Mesenchymal stem cell (in vitro differentiated cells and primary cell): Measurements from ENCODE around the gene OR52N4. TPM values are rescaled to one million over a fixed set of nuclear protein-coding genes. Genes with fewer than 3 reads are reported as not detected.

Experiments
- DNase-seq: peaks from one replicate; pipeline ENCODE4 v3.0.0-alpha.2; 2013
- H2AFZ ChIP-seq: one replicate; pipeline ENCODE4 v1.6.1; 2013; ENCODE audit warnings: low read depth, mild to moderate bottlenecking, control low read depth, inconsistent platforms, low read length, moderate library complexity
- H2AK5ac ChIP-seq: 2 replicates; pipeline ENCODE4 v1.6.1; 2013; ENCODE audit warnings: low read length, moderate library complexity, mild to moderate bottlenecking, inconsistent platforms; ENCODE audit not compliant: severe bottlenecking
- H2BK120ac ChIP-seq: one replicate; pipeline ENCODE4 v1.6.1; 2013; ENCODE audit warnings: low read depth, mild to moderate bottlenecking, inconsistent platforms, low read length, moderate library complexity
- H2BK12ac ChIP-seq, 2 experiments: one replicate each; pipeline ENCODE4 v1.6.1; 2013; ENCODE audit warnings: inconsistent platforms in 2 of 2, low read length in 2 of 2, mild to moderate bottlenecking in 2 of 2, moderate library complexity in 2 of 2, control low read depth in 1 of 2
- H2BK15ac ChIP-seq: one replicate; pipeline ENCODE4 v1.6.1; 2013; ENCODE audit warnings: mild to moderate bottlenecking, low read depth, inconsistent platforms; ENCODE audit not compliant: poor library complexity, severe bottlenecking
- H2BK5ac ChIP-seq: 2 replicates; pipeline ENCODE4 v1.6.1; 2013; ENCODE audit warnings: low read depth, mild to moderate bottlenecking, low read length, control low read depth, inconsistent platforms; ENCODE audit not compliant: poor library complexity, severe bottlenecking
- H3K14ac ChIP-seq, 2 experiments: one replicate each; pipeline ENCODE4 v1.6.1; 2013; ENCODE audit warnings: inconsistent platforms in 2 of 2, low read length in 2 of 2, control low read depth in 1 of 2, mild to moderate bottlenecking in 1 of 2, moderate library complexity in 1 of 2
- H3K18ac ChIP-seq, 2 experiments: one replicate each; pipeline ENCODE4 v1.6.1; 2013; ENCODE audit warnings: inconsistent platforms in 2 of 2, low read length in 2 of 2, control low read depth in 1 of 2, low read depth in 1 of 2, mild to moderate bottlenecking in 1 of 2
- H3K23ac ChIP-seq, 2 experiments: one replicate each; pipeline ENCODE4 v1.6.1; 2013; ENCODE audit warnings: inconsistent platforms in 2 of 2, low read length in 2 of 2, mild to moderate bottlenecking in 2 of 2, moderate library complexity in 2 of 2, control low read depth in 1 of 2
- H3K27ac ChIP-seq: 2 replicates; pipeline ENCODE4 v1.5.1; 2013; ENCODE audit warnings: mild to moderate bottlenecking, moderate library complexity, low read length, control low read depth, inconsistent platforms; ENCODE audit not compliant: poor library complexity, severe bottlenecking
- H3K27me3 ChIP-seq, 2 experiments: 2 replicates each; pipeline versions ENCODE4 v1.6.1 to v1.7.0; 2013; ENCODE audit warnings: low read length in 2 of 2, mild to moderate bottlenecking in 2 of 2, moderate library complexity in 2 of 2, control low read depth in 1 of 2, inconsistent platforms in 1 of 2; ENCODE audit not compliant: control insufficient read depth in 1 of 2, insufficient read depth in 1 of 2
- H3K36me3 ChIP-seq, 2 experiments: 2 replicates each; pipeline versions ENCODE4 v1.6.1 to v1.7.0; 2013; ENCODE audit warnings: low read length in 2 of 2, control low read depth in 1 of 2, inconsistent platforms in 1 of 2, low read depth in 1 of 2, mild to moderate bottlenecking in 1 of 2; ENCODE audit not compliant: insufficient read depth in 2 of 2, control insufficient read depth in 1 of 2
- H3K4ac ChIP-seq, 2 experiments: one replicate each; pipeline ENCODE4 v1.6.1; 2013; ENCODE audit warnings: inconsistent platforms in 2 of 2, low read length in 2 of 2, mild to moderate bottlenecking in 2 of 2, moderate library complexity in 2 of 2, control low read depth in 1 of 2, low read depth in 1 of 2
- H3K4me1 ChIP-seq: 2 replicates; pipeline ENCODE4 v1.6.1; 2013; ENCODE audit warnings: low read depth, low read length, control low read depth; ENCODE audit not compliant: control insufficient read depth, insufficient read depth
- H3K4me2 ChIP-seq: 2 replicates; pipeline ENCODE4 v1.6.1; 2013; ENCODE audit warnings: low read length, mild to moderate bottlenecking, inconsistent platforms; ENCODE audit not compliant: poor library complexity, severe bottlenecking
- H3K4me3 ChIP-seq, 2 experiments: 2 replicates each; pipeline versions ENCODE4 v1.5.1 to v1.7.0; 2013; ENCODE audit warnings: low read length in 2 of 2, mild to moderate bottlenecking in 2 of 2, control low read depth in 1 of 2, low read depth in 1 of 2; ENCODE audit not compliant: insufficient read depth in 1 of 2
- H3K79me1 ChIP-seq: replicated peaks from 2 replicates; pipeline ENCODE4 v1.6.1; 2013; ENCODE audit warnings: mild to moderate bottlenecking, control low read depth, low read length, inconsistent platforms; ENCODE audit not compliant: poor library complexity, severe bottlenecking
- H3K9ac ChIP-seq: 2 replicates; pipeline ENCODE4 v1.7.0; 2013; ENCODE audit warnings: mild to moderate bottlenecking, low read length, moderate library complexity
- H3K9me3 ChIP-seq: 2 replicates; pipeline ENCODE4 v1.7.0; 2013; ENCODE audit warnings: mild to moderate bottlenecking, low read length; ENCODE audit not compliant: control insufficient read depth
- H4K8ac ChIP-seq: one replicate; pipeline ENCODE4 v1.6.1; 2013; ENCODE audit warnings: inconsistent platforms, mild to moderate bottlenecking, low read length, moderate library complexity
- H4K91ac ChIP-seq: one replicate; pipeline ENCODE4 v1.6.1; 2013; ENCODE audit warnings: mild to moderate bottlenecking, low read length, inconsistent platforms
- whole genome bisulfite sequencing: methylation state at CpG from one replicate; pipeline ENCODE4 v1.1.7; 2013; ENCODE audit warnings: mixed read lengths; 5-methylcytosine and 5-hydroxymethylcytosine counted together
- polyA plus RNA-seq, 2 experiments: library from polyadenylated mRNA; stranded (reverse); fragments of 200-250 nt; gene quantifications; one replicate each; pipeline ENCODE4 v1.2.3, GENCODE V29; 2013

Gene OR52N4
- polyA plus RNA-seq (2013, experiment 1 of 2) = not detected
- 0.03 TPM for polyA plus RNA-seq (2013, experiment 2 of 2)

GRCh38 chr11:5753943-5754342 lies at the start of gene OR52N4:
TSS of gene OR52N4 (plus strand) at chr11:5754243. CDS start at chr11:5754741, 498 bp downstream.
- H3K36me3 ChIP-seq = no peaks in the 10 kb centered on the region
- no peak within 1 kb of the TSS for H2BK15ac ChIP-seq
- no peak within 1 kb of the TSS for H3K4me2 ChIP-seq
- no CpG with 5 or more reads among the region's 1 CpG for WGBS
- DNase-seq = no peak
- no peak within 1 kb of the TSS for H2BK12ac ChIP-seq
- H2BK120ac ChIP-seq = no peak within 1 kb of the TSS
- no peak within 1 kb of the TSS for H2AFZ ChIP-seq
- no peak within 1 kb of the TSS for H3K23ac ChIP-seq
- no peak within 1 kb of the TSS for H3K18ac ChIP-seq
- H2AK5ac ChIP-seq = no peak within 1 kb of the TSS
- H4K8ac ChIP-seq = no peak within 1 kb of the TSS
- H4K91ac ChIP-seq = no peak within 1 kb of the TSS
- no peak within 1 kb of the TSS for H3K27ac ChIP-seq
- no peaks in the 10 kb centered on the region for H3K27me3 ChIP-seq
- no peaks in the 10 kb centered on the region for H3K79me1 ChIP-seq
- H3K9ac ChIP-seq = no peak within 1 kb of the TSS
- H3K9me3 ChIP-seq = no peaks in the 10 kb centered on the region
- H2BK5ac ChIP-seq = no peak within 1 kb of the TSS
- no peaks in the 10 kb centered on the region for H3K4me1 ChIP-seq
- no peak within 1 kb of the TSS for H3K14ac ChIP-seq
- no peak within 1 kb of the TSS for H3K4ac ChIP-seq
- no peak within 1 kb of the TSS for H3K4me3 ChIP-seq

DNA sequence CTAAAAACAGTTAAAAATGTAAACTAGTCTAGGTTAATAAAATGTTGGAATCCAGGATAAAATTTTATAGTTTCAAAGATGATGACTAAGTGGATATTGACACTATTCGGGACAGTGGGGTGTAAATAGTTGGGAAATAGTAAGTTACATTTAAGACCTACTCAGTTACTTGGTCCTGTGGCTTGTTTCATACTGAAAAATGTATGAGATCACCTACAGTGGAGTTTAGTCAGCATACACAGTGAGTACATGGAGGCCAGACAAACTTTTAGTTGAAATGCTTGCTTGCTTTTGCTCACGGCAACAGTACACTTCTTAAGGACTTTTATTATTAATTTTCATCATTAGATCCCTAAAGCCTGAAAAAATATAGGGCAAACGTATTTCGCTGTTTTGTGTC lies 48.4 kb upstream of the OR52N4 start:
- H3K27ac ChIP-seq = no peak overlapping the region
- H3K4me2 ChIP-seq = no peak overlapping the region
- H2BK5ac ChIP-seq = no peak overlapping the region
- no peaks in the 10 kb centered on the region for H3K27me3 ChIP-seq
- no peak overlapping the region for H3K14ac ChIP-seq
- no peak overlapping the region for H4K91ac ChIP-seq
- H2AK5ac ChIP-seq = no peak overlapping the region
- H3K9me3 ChIP-seq = no peaks in the 10 kb centered on the region
- H3K4ac ChIP-seq = no peak overlapping the region
- H4K8ac ChIP-seq = no peak overlapping the region
- no peak overlapping the region for H3K4me3 ChIP-seq
- no peak overlapping the region for H3K23ac ChIP-seq
- peaks cover 15 to 93% of the 10 kb centered on the region in 2 experiments for H3K36me3 ChIP-seq
- no peak overlapping the region for H3K9ac ChIP-seq
- no peak overlapping the region for H3K18ac ChIP-seq
- DNase-seq = no peak
- no peak overlapping the region for H2BK120ac ChIP-seq
- no peak overlapping the region for H2AFZ ChIP-seq
- peaks cover 2% of the 10 kb centered on the region for H3K79me1 ChIP-seq
- 89% methylated on average over 2 of the region's 4 CpGs for WGBS
- H2BK12ac ChIP-seq = no peak overlapping the region
- H2BK15ac ChIP-seq = no peak overlapping the region
- H3K4me1 ChIP-seq = no peaks in the 10 kb centered on the region

DNA sequence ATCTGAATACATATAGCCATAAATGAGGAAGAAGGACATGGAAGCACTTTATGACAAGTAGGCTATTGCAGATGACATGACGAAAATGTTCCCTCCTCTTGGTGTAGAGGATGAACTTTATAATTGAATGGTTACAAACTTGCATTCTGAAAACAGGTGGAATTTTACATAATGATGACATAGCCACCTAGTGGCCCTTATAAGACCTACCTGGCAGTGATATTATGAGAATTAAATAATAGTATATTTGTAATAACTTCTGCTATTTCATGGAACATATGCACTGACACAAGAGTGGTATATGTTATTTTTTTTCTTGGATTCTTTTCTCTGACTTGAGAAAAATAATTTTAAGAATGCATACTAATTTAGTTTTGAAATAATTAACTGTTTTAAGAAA lies 41.5 kb upstream of the OR52N4 start:
- Histone ChIP-seq H3K4me2 (no peak overlapping the region), H2AK5ac (no peak overlapping the region), H3K9ac (no peak overlapping the region), H3K18ac (no peak overlapping the region), H3K14ac (no peak overlapping the region), H3K23ac (no peak overlapping the region), H3K9me3 (no peaks in the 10 kb centered on the region), H3K4me1 (no peaks in the 10 kb centered on the region), H3K79me1 (no peaks in the 10 kb centered on the region), H4K91ac (no peak overlapping the region), H3K27me3 (no peaks in the 10 kb centered on the region), H2BK15ac (no peak overlapping the region), H2BK120ac (no peak overlapping the region), H4K8ac (no peak overlapping the region), H3K36me3 (peaks cover 10 to 47% of the 10 kb centered on the region in 2 experiments), H3K27ac (no peak overlapping the region), H3K4me3 (no peak overlapping the region), H2BK12ac (no peak overlapping the region), H2AFZ (no peak overlapping the region), H3K4ac (no peak overlapping the region), H2BK5ac (no peak overlapping the region)
- DNase-seq = no peak
- WGBS = 88% methylated on average over 1 of the region's 1 CpG

DNA sequence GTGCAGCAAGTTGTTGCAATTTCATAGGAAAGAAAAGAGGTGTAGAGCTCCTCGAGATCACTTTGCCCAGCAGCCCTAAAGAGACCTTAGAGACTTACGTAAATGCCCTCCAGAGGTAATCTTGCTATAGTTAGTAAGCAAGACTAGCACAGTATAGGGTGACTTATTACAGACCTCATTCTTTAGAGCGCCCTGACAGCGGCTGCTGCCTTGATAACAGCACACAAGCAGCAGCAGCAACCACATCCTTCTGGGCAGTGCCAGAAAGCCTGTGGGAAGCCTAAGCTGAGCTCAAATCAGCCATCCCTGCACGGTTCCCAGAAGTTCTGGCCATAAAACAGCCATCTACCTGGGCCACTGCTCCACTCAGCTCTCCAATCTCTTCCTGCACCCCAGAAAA lies 40.3 kb upstream of the OR52N4 start:
- no peaks in the 10 kb centered on the region for H3K4me1 ChIP-seq
- no peak overlapping the region for H3K18ac ChIP-seq
- H3K79me1 ChIP-seq = no peaks in the 10 kb centered on the region
- no peak overlapping the region for H2AFZ ChIP-seq
- H3K9me3 ChIP-seq = no peaks in the 10 kb centered on the region
- H4K91ac ChIP-seq = no peak overlapping the region
- no peaks in the 10 kb centered on the region for H3K27me3 ChIP-seq
- H2BK120ac ChIP-seq = no peak overlapping the region
- no peak overlapping the region for H2BK12ac ChIP-seq
- H4K8ac ChIP-seq = no peak overlapping the region
- H3K9ac ChIP-seq = no peak overlapping the region
- no peak overlapping the region for H2BK5ac ChIP-seq
- DNase-seq = no peak
- WGBS = 75% methylated on average over 5 of the region's 5 CpGs
- no peak overlapping the region for H3K4ac ChIP-seq
- peaks cover 3 to 35% of the 10 kb centered on the region in 2 experiments for H3K36me3 ChIP-seq
- H3K4me2 ChIP-seq = no peak overlapping the region
- H3K14ac ChIP-seq = no peak overlapping the region
- H3K23ac ChIP-seq = no peak overlapping the region
- H2AK5ac ChIP-seq = no peak overlapping the region
- no peak overlapping the region for H2BK15ac ChIP-seq
- no peak overlapping the region for H3K27ac ChIP-seq
- no peak overlapping the region for H3K4me3 ChIP-seq
